SHP77 treated with DMSO at 0.1 percent for 48 hours (cell line): Measurements from ENCODE around the gene ADAMTS14.
A peak's percentile ranks its signal among the peaks of the same experiment; 100 is the strongest.
"Not testable (repeated sequence)": the region's sequence is repeated elsewhere in the genome, so short reads cannot be mapped to it uniquely, and the experiment has no call there.

ENCODE experiments used
- DNase-seq: peaks from one replicate; lab custom pipeline; 2025; lab: John Stamatoyannopoulos, UW

Gene ADAMTS14

GRCh38 chr10:70751356-70751755, 79.0 kb downstream of the ADAMTS14 start:
- DNase-seq, result no peak

- DNase-seq, result no peak
Observed at GRCh38 chr10:70751991-70752390, 79.7 kb downstream of the ADAMTS14 start.

- no peak for DNase-seq
Observed at GRCh38 chr10:70752571-70752970, 80.3 kb downstream of the ADAMTS14 start.

GRCh38 chr10:70753026-70753663, 80.8 kb downstream of the ADAMTS14 start:
- DNase-seq, result no peak

GRCh38 chr10:70753841-70754621, 81.7 kb downstream of the ADAMTS14 start:
- no peak for DNase-seq

GRCh38 chr10:70756700-70757360, 84.5 kb downstream of the ADAMTS14 start:
- DNase-seq, result no peak

- DNase-seq, result no peak
Observed at GRCh38 chr10:70757856-70758255, 85.5 kb downstream of the ADAMTS14 start.

GRCh38 chr10:70758757-70759514, 86.6 kb downstream of the ADAMTS14 start:
- DNase-seq, result peak; percentile 4

- DNase-seq, result no peak
Observed at GRCh38 chr10:70759781-70760180, 87.5 kb downstream of the ADAMTS14 start.

GRCh38 chr10:70760271-70760787, 88.0 kb downstream of the ADAMTS14 start:
- DNase-seq, result no peak

- DNase-seq, result no peak
Observed at GRCh38 chr10:70761031-70761601, 88.8 kb downstream of the ADAMTS14 start.

GRCh38 chr10:70761727-70762350, 89.5 kb downstream of the ADAMTS14 start:
- DNase-seq, result no peak

- no peak for DNase-seq
Observed at GRCh38 chr10:70762441-70763175, 90.3 kb downstream of the ADAMTS14 start.

GRCh38 chr10:70763567-70763966, 91.3 kb downstream of the ADAMTS14 start:
- DNase-seq, result no peak

- no peak for DNase-seq
Observed at GRCh38 chr10:70765794-70766594, 93.7 kb downstream of the ADAMTS14 start.

- not testable (repeated sequence) for DNase-seq
Observed at GRCh38 chr10:70768026-70768685, 95.8 kb downstream of the ADAMTS14 start.

- no peak for DNase-seq
Observed at GRCh38 chr10:70769121-70769520, 96.8 kb downstream of the ADAMTS14 start.

- no peak for DNase-seq
Observed at GRCh38 chr10:70770001-70770400, 97.7 kb downstream of the ADAMTS14 start.

GRCh38 chr10:70770516-70770915, 98.2 kb downstream of the ADAMTS14 start:
- not testable (repeated sequence) for DNase-seq
